ENCODE measurements around the gene PPP1R3F. TPM values are rescaled to one million over a fixed set of nuclear protein-coding genes. Genes with fewer than 3 reads are reported as not detected.

The PPP1R3F gene
- total and polyA plus RNA-seq, 2 experiments from 2014 or later: 6.4 to 10.2 TPM

GRCh38 chrX:49233176-49233575, 36.4 kb upstream of the PPP1R3F start, which contains the start of gene CACNA1F:
Gene CACNA1F (minus strand): TSS chrX:49233340. CDS start chrX:49233309, 31 bp downstream.
- 78% methylated on average over 9 of the region's 9 CpGs for WGBS (ENCODE audit: low lambda C conversion rate, missing lambda C conversion rate)
- no peaks in the 10 kb centered on the region for H3K36me3 ChIP-seq (replicated peaks; ENCODE audit: insufficient read depth, low read depth)
- no peak within 1 kb of the TSS for H2AFZ ChIP-seq
- no peaks in the 10 kb centered on the region for H3K79me2 ChIP-seq
- no peak within 1 kb of the TSS for H3K4me3 ChIP-seq
- DNase-seq (ENCODE audit: low spot score): no peak
- H3K9me3 ChIP-seq (ENCODE audit: low read depth): no peaks in the 10 kb centered on the region
- H3K27me3 ChIP-seq: no peaks in the 10 kb centered on the region
- TF ChIP-seq EZH2phosphoT487 (IDR thresholded peaks at IDR 0.05; ENCODE audit: low read depth, severe bottlenecking, unreplicated experiment) (no peak), CTCF (IDR thresholded peaks at IDR 0.05; ENCODE audit: poor library complexity) (no peak), EZH2 (IDR thresholded peaks at IDR 0.05; ENCODE audit: borderline replicate concordance) (no peak)
- no peak within 1 kb of the TSS for H3K27ac ChIP-seq
- H3K9me2 ChIP-seq (replicated peaks; ENCODE audit: insufficient read depth): no peaks in the 10 kb centered on the region
- H3K4me2 ChIP-seq: no peak within 1 kb of the TSS
- H4K20me1 ChIP-seq (ENCODE audit: insufficient read depth, poor library complexity, severe bottlenecking): no peaks in the 10 kb centered on the region
- H3K4me1 ChIP-seq (ENCODE audit: insufficient read depth): no peaks in the 10 kb centered on the region

GRCh38 chrX:49233887-49234555, 35.6 kb upstream of the PPP1R3F start:
- Histone ChIP-seq H3K27ac (no peak overlapping the region), H3K27me3 (no peaks in the 10 kb centered on the region), H3K36me3 (replicated peaks; ENCODE audit: insufficient read depth, low read depth) (no peaks in the 10 kb centered on the region), H3K4me2 (no peak overlapping the region), H2AFZ (no peak overlapping the region), H3K9me2 (replicated peaks; ENCODE audit: insufficient read depth) (no peaks in the 10 kb centered on the region), H3K9me3 (ENCODE audit: low read depth) (no peaks in the 10 kb centered on the region), H3K4me3 (no peak overlapping the region), H4K20me1 (ENCODE audit: insufficient read depth, poor library complexity, severe bottlenecking) (no peaks in the 10 kb centered on the region), H3K79me2 (no peaks in the 10 kb centered on the region), H3K4me1 (ENCODE audit: insufficient read depth) (no peaks in the 10 kb centered on the region)
- no peak for DNase-seq (ENCODE audit: low spot score)
- 95% methylated on average over 51 of the region's 56 CpGs for WGBS (ENCODE audit: low lambda C conversion rate, missing lambda C conversion rate)
- TF ChIP-seq EZH2phosphoT487 (IDR thresholded peaks at IDR 0.05; ENCODE audit: low read depth, severe bottlenecking, unreplicated experiment) (no peak), EZH2 (IDR thresholded peaks at IDR 0.05; ENCODE audit: borderline replicate concordance) (no peak), CTCF (IDR thresholded peaks at IDR 0.05; ENCODE audit: poor library complexity) (no peak)

- Histone ChIP-seq H4K20me1 (ENCODE audit: insufficient read depth, poor library complexity, severe bottlenecking) (no peaks in the 10 kb centered on the region), H3K9me2 (replicated peaks; ENCODE audit: insufficient read depth) (no peaks in the 10 kb centered on the region), H2AFZ (no peak overlapping the region), H3K9me3 (ENCODE audit: low read depth) (no peaks in the 10 kb centered on the region), H3K4me3 (no peak overlapping the region), H3K27me3 (no peaks in the 10 kb centered on the region), H3K36me3 (replicated peaks; ENCODE audit: insufficient read depth, low read depth) (no peaks in the 10 kb centered on the region), H3K79me2 (no peaks in the 10 kb centered on the region), H3K27ac (no peak overlapping the region), H3K4me1 (ENCODE audit: insufficient read depth) (no peaks in the 10 kb centered on the region), H3K4me2 (no peak overlapping the region)
- WGBS (ENCODE audit: low lambda C conversion rate, missing lambda C conversion rate): 89% methylated on average over 9 of the region's 9 CpGs
- TF ChIP-seq EZH2 (IDR thresholded peaks at IDR 0.05; ENCODE audit: borderline replicate concordance): no peak
- no peak for TF ChIP-seq CTCF (IDR thresholded peaks at IDR 0.05; ENCODE audit: poor library complexity)
- no peak for TF ChIP-seq EZH2phosphoT487 (IDR thresholded peaks at IDR 0.05; ENCODE audit: low read depth, severe bottlenecking, unreplicated experiment)
- DNase-seq (ENCODE audit: low spot score): no peak
Observed at GRCh38 chrX:49237060-49237459, 32.5 kb upstream of the PPP1R3F start.
